DMS153 treated with DMSO at 0.1 percent for 48 hours (cell line): ENCODE results near the gene SUPT4H1.
"Not testable (repeated sequence)": the region's sequence is repeated elsewhere in the genome, so short reads cannot be mapped to it uniquely, and the experiment has no call there.

ENCODE experiments used
- DNase-seq: peaks from one replicate; lab custom pipeline; 2025; ENCODE audit not compliant: unreplicated experiment; lab: John Stamatoyannopoulos, UW

Gene SUPT4H1

DNA sequence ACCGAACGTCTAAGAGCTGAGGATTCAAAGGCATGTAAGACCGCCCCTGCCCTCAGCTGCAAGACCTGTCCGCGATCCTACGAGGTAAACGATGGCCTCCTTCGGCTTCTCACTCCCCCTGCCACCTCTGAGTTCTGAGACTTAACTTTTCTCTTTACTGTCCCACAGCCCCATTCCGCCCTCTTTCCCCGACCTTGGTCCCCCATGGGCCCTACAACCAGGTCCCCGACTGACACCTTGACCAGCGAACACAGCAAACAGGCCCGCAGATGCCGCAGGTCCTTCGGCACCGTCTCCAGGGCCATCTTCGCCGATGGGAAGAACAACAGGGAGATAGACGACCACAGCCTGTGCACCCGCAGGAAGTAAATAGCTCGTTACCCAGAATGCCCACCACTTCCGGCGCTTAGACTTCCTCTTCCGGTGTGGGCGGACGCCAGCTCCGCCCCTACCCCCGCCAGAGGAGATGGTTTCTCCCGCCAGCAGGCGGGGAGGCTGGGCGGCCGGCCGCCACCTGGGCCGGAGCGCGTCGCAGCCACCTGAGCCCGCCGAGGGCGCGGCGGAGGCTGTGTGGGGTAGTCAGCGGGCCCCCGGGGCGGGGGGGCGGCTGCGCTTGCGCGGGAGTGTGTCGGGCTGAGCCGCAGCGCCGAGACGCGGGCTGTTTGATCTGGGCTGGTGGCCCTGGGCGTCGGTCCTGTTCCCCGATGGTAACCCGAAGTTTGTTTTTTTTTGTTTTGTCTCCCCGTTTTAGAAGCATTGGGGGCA, at the start of gene SUPT4H1:
TSS of gene SUPT4H1 (minus strand) at position 371 of the 765 bp plus-strand sequence. CDS start at position 305, 66 bp downstream.
- peak; percentile 90 for DNase-seq

DNA sequence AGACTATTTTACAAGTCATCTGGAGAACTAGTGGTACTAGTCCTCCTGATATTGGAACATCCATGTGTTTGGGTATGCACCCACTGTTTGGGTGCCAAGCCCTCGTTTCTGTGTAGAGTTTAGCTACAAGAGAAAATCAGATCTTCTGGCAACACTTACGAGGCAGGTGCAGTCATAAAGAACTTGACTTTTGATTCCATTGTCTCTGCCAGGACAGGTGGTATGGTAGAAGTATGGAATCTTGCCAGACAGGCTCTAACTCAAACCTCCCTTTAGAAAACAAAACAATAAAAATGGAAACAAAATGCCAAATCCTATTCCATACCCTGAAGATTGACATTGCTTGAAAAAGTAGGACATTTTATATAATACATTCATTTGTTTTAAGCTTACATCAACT, 49.3 kb upstream of the SUPT4H1 start:
- DNase-seq: no peak

DNA sequence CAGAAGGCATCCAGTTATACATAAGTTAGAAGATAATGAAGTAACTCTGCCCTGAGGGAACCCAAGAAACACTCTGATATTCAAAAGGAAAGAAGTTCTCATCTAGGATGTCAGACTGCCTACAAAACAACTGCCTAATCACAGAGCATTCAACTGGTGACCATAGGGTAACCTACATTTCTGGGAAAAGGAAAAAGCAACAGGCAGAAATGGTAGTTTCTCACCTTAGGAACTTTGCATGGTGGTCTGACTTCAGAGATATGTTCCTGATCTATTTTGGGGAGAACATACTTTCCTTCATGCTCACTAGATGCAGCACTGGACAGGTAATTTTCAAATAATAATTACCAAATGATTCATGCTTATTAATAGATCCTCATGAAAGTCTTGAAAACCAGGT, 48.8 kb upstream of the SUPT4H1 start:
- DNase-seq: no peak

DNA sequence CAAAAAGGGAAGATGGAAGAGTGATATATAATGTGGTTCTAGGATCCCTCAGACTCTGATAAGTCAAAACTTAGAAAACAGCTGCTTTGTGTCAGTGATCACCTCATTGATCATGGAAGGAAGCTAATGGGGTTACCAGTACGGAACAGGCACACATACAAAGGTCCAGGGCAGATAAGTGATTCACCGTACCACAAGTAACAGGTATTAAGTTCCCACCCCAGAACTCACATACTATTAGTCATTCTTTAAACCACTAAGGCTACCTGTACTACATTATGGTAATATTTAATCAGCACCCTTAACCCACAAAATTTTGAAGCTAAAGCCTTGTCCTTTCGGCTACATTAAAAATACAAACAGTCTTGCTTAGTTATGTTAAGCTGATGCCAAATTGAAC, 48.0 kb upstream of the SUPT4H1 start:
- no peak for DNase-seq

GRCh38 chr17:58398574-58399266, 46.7 kb upstream of the SUPT4H1 start:
- DNase-seq: no peak

- not testable (repeated sequence) for DNase-seq
These were observed 45.4 kb upstream of the SUPT4H1 start for GRCh38 chr17:58397421-58397820.

DNA sequence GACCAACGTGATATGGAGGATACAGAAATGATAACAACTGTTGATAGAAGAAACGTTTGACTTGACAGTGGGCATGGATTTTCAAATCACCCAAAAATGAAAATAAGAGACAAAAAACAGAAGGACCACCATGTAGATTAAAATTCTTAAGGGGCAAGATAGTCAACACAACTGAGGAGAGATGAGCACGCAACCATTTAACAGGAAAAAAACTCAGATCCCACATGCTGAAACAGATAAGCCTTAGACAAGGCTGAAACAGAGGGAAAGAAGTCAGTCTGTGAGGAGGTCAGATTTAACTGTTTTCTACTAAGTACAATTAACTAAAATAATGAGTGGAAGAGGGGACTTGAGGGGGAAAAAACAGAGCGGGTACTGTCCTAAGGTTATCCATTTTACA, 44.2 kb upstream of the SUPT4H1 start:
- no peak for DNase-seq

DNA sequence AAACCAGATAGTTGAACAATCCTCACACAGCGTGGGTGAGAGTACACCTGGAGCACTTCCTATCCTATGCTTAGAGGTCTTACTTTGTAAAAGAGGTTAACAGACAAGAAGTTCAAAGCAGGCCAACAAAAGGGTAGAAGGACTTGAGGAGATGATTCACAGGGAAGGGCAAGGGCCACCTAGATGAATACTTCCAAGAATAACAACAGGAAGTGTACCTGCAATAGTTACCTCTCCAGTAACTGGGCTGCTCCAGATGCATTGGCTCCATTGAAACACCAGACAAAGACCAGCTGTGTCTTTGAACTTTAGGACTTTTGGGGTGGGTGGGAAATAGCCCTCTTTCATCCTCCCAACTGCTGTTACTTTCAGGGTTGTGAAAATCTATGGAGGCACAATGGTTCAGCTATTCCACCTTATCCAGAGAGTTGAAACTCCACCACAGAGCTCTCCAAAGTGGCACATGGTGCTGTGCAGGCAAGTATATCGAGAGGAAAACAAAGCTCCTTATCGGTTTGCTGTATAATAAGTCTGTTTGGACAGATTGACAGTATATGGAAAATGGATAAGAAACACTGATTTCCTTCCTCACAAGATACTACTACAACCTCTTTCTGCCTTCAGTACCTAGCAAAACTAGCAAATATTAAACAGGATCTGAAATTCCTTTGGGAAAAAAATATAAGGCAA, 42.7 kb upstream of the SUPT4H1 start:
- no peak for DNase-seq

- peak; percentile 98 for DNase-seq
These were observed 39.4 kb upstream of the SUPT4H1 start for GRCh38 chr17:58391302-58391984.

GRCh38 chr17:58390884-58391283, 38.9 kb upstream of the SUPT4H1 start:
- DNase-seq: no peak

GRCh38 chr17:58388302-58389190, 36.5 kb upstream of the SUPT4H1 start:
- DNase-seq: no peak

GRCh38 chr17:58387834-58388233, 35.8 kb upstream of the SUPT4H1 start:
- DNase-seq: no peak

DNA sequence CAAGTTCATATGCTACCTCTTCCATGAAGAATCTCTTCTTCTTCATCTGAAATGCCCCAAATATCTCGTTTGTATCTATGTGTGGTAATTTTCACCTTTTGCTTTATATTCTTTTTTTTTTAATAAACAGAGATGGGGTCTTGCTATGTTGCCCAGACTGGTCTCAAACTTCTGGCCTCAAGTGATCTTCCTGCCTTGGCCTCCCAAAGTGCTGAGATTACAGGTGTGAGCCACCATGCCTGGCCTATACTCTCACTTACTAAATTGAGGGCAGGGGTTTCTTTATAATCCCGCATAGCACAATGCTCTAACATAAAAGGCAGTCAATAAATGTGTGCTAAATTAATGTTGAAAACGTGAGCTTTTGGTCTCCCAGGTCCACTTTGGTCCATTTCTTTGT, 34.7 kb upstream of the SUPT4H1 start:
- DNase-seq: no peak

- no peak for DNase-seq
These were observed 33.4 kb upstream of the SUPT4H1 start for GRCh38 chr17:58385359-58385899.

DNA sequence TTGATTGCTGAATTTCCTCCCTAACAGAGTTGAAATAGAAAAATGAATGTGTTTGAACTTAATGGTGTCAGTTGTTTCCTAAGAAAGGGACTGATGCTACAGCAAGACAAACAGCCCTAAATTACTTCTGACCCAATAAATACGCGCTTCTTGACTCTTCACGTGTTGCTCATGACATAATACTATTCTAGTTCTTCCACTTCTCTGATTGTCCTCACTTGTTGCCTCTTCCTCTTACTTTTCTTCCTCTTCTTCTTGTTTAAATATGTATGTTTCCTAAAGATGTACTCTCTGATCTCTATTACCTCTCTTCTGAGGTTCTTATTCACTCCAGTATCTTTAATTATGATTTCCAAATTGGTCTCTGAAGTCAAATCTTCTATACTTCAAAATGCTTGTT, 32.9 kb upstream of the SUPT4H1 start:
- DNase-seq: no peak

- DNase-seq: no peak
These were observed 32.0 kb upstream of the SUPT4H1 start for GRCh38 chr17:58383892-58384462.

DNA sequence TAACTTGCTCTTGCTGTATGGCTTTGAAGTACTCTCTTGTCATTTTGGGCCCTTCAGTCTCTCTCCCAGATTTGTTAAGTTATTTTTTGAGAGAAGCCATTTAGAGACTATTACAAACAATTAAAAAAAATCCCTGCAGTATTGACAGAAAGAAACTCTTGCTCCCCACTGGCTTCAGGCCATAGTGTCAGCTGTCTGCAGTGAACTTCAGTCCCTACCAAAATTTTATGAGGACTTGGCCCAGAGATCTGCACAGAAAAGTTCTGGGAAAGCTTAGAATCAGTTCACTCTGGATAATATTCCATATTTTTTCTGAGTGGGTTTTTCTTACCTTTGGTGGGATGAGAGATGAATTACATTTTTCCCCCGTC, 30.9 kb upstream of the SUPT4H1 start:
- DNase-seq: no peak

DNA sequence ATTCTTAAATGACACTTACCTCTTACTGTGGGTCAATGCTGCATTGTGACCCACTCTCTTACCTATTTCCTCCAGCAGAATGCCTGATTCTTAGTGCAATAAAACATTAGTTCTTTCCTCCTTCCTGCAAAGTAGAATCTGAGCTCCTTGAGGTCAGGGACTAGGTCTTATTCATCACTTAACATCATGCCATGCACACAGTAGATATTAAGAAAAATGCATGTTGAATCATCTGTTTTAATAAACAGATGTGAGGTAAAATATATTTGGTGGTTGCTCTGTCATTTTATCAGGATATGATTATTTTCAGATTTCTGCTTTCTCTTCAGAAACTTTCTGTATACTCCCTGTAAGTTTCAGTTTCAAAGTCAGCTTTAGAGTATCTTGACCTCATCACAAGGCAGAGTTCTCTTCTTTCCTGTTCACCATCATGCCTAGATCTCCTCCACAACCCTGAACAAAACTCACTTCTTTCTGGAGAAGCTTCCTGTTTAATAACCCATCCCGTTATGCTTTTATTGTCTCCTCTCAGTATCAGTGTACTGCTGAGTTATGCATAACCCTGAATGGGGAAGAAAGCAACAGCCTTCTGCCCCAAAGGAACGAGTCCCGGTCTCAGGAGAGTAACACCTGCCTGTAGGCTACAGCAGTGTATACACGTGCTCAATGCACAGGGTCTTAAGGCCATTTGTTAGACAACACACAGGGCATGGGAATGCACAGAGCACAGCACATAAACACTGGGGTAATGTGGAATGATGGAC, 30.3 kb upstream of the SUPT4H1 start:
- DNase-seq: no peak
